DND-41 (cell line): Measurements from ENCODE around the gene IL3RA.
"Not testable (repeated sequence)": the region's sequence is repeated elsewhere in the genome, so short reads cannot be mapped to it uniquely, and the experiment has no call there.

ENCODE experiments used
- ATAC-seq: fragments of 200-7000 bp; cut with Tn5 transposase; 3 replicates; pipeline ENCODE4 v1.9.1; 2021; ENCODE audit warnings: low read depth; ENCODE audit not compliant: insufficient read depth
- DNase-seq: peaks from one replicate; pipeline ENCODE4 v3.0.0-alpha.2; 2020
- H2AFZ ChIP-seq: 2 replicates; pipeline ENCODE4 v1.6.0; 2012; ENCODE audit warnings: low read depth, low read length
- H3K27ac ChIP-seq: 2 replicates; pipeline ENCODE4 v1.5.1; 2012; ENCODE audit warnings: low read length, inconsistent platforms
- H3K27me3 ChIP-seq: fragments of 200-600 bp; sonication (generic); 2 replicates; pipeline ENCODE4 v1.6.0; 2012; ENCODE audit warnings: low read length, mild to moderate bottlenecking, inconsistent platforms; ENCODE audit not compliant: insufficient read depth, poor library complexity
- H3K36me3 ChIP-seq: 2 replicates; pipeline ENCODE4 v1.5.1; 2012; ENCODE audit warnings: low read length, inconsistent platforms; ENCODE audit not compliant: insufficient read depth
- H3K4me1 ChIP-seq: 2 replicates; pipeline ENCODE4 v1.5.1; 2012; ENCODE audit warnings: mild to moderate bottlenecking, low read length; ENCODE audit not compliant: insufficient read depth
- H3K4me2 ChIP-seq: 2 replicates; pipeline ENCODE4 v1.6.0; 2012; ENCODE audit warnings: mild to moderate bottlenecking, moderate library complexity, low read length, inconsistent platforms; ENCODE audit not compliant: insufficient read depth
- H3K4me3 ChIP-seq, 2 experiments: fragments of 200-600 bp in 1 of 2; shearing (Covaris generic) in 1 of 2; 2 replicates each; pipeline ENCODE4 v1.5.1; 2012 to 2016; ENCODE audit warnings: inconsistent platforms in 2 of 2, low read length in 2 of 2, mild to moderate bottlenecking in 2 of 2, low read depth in 1 of 2, moderate library complexity in 1 of 2
- H3K79me2 ChIP-seq: 2 replicates; pipeline ENCODE4 v1.6.0; 2012; ENCODE audit warnings: low read length, inconsistent platforms; ENCODE audit not compliant: insufficient read depth
- H3K9ac ChIP-seq: 2 replicates; pipeline ENCODE4 v1.6.0; 2012; ENCODE audit warnings: low read depth, mild to moderate bottlenecking, inconsistent platforms, low read length, moderate library complexity
- H3K9me3 ChIP-seq: 2 replicates; pipeline ENCODE4 v1.5.1; 2012; ENCODE audit warnings: low read length, moderate library complexity, mild to moderate bottlenecking, inconsistent platforms; ENCODE audit not compliant: insufficient read depth, severe bottlenecking
- H4K20me1 ChIP-seq: 2 replicates; pipeline ENCODE4 v1.6.0; 2012; ENCODE audit warnings: low read length; ENCODE audit not compliant: insufficient read depth
- EZH2 ChIP-seq: IDR thresholded peaks from 3 replicates; pipeline ENCODE4 v1.6.1; 2012; ENCODE audit warnings: borderline replicate concordance, low read depth, mild to moderate bottlenecking, moderate library complexity, low read length, inconsistent platforms; ENCODE audit not compliant: severe bottlenecking
- TF ChIP-seq, protein P1 (sequence below): IDR thresholded peaks from 2 replicates; pipeline ENCODE4 v1.5.1; 2012; ENCODE audit warnings: borderline replicate concordance, low read length, moderate library complexity, mild to moderate bottlenecking; ENCODE audit not compliant: poor library complexity, severe bottlenecking; ENCODE audit errors: extremely low read depth

IL3RA gene

DNA sequence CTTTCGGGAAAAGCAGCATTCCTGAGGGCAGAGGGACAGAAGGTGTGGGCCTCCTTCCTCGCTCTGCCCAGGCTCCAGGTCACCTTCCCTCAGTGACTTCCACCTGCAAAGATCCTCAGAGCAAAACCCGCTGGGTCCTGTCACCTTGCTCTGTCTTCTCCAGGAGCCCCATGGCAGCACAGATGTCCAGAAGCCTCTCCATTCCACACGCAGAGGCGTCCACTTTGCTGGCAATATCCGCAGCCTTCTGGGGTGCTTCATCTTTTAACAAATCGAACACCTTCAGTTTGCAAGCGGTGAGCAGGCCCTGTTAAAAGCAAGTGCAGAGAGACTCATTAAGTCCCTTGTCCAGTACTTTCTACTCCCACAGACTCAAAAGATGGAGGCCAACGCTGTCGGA is 88.8 kb downstream of the IL3RA start:
- Histone ChIP-seq H3K79me2 (no peaks in the 10 kb centered on the region), H2AFZ (no peak overlapping the region), H3K9ac (no peak overlapping the region), H3K27ac (no peak overlapping the region), H3K4me3 (no peak overlapping the region), H3K4me2 (no peak overlapping the region), H3K9me3 (peaks cover 27% of the 10 kb centered on the region), H3K27me3 (no peaks in the 10 kb centered on the region), H3K4me1 (no peaks in the 10 kb centered on the region), H4K20me1 (no peaks in the 10 kb centered on the region), H3K36me3 (peaks cover 67% of the 10 kb centered on the region)
- no peak for TF ChIP-seq EZH2
- TF ChIP-seq, protein P1, sequence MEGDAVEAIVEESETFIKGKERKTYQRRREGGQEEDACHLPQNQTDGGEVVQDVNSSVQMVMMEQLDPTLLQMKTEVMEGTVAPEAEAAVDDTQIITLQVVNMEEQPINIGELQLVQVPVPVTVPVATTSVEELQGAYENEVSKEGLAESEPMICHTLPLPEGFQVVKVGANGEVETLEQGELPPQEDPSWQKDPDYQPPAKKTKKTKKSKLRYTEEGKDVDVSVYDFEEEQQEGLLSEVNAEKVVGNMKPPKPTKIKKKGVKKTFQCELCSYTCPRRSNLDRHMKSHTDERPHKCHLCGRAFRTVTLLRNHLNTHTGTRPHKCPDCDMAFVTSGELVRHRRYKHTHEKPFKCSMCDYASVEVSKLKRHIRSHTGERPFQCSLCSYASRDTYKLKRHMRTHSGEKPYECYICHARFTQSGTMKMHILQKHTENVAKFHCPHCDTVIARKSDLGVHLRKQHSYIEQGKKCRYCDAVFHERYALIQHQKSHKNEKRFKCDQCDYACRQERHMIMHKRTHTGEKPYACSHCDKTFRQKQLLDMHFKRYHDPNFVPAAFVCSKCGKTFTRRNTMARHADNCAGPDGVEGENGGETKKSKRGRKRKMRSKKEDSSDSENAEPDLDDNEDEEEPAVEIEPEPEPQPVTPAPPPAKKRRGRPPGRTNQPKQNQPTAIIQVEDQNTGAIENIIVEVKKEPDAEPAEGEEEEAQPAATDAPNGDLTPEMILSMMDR = no peak
- DNase-seq (no peak), ATAC-seq (no peak)

DNA sequence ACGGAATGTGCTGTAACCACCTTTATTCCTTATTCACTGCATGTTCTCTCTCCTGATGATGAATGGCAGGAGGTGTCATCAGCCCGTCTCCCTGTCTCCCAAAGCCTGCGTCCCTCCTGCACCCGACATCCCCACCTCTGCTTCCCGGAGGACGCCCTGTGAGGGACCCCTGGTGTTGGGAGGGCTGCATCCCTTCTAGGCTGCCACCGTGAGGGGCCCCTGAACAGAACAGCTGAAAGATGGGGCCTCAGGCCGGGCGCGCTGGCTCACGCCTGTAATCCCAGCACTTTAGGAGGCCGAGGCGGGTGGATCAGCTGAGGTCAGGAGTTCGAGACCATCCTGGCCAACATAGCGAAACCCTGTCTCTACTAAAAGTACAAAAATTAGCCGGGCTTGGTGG is 89.7 kb downstream of the IL3RA start:
- not testable (repeated sequence) for H4K20me1 ChIP-seq, H3K79me2 ChIP-seq, H3K4me3 ChIP-seq, H2AFZ ChIP-seq, H3K4me1 ChIP-seq, H3K4me2 ChIP-seq, H3K9ac ChIP-seq, DNase-seq, H3K27me3 ChIP-seq, ATAC-seq, H3K27ac ChIP-seq
- peaks cover 61% of the 10 kb centered on the region for H3K36me3 ChIP-seq
- H3K9me3 ChIP-seq = peaks cover 26% of the 10 kb centered on the region

DNA sequence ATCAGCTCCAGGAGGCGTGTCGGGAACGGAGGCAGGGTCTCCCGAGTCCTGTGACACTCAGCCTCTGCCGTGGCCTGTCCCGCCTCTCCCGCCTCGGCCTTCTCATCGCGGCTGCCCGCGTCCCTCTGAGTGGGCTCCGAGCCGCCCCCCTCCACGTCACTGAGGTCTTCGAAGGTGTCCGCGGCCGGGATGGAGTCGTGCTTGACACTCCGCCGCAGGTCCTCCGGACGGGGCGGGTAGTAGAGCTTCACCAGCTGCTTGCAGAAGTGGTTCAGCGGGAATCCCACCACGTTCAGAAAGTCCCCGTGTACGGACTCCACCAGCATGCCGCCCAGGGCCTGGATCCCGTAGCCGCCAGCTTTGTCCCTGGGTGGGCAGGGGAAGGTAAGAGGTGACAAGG is 91.2 kb downstream of the IL3RA start:
- Histone ChIP-seq H3K4me2 (no peak overlapping the region), H3K27ac (no peak overlapping the region), H3K4me3 (no peak overlapping the region), H3K9ac (no peak overlapping the region), H3K36me3 (peaks cover 54% of the 10 kb centered on the region), H3K9me3 (peaks cover 12% of the 10 kb centered on the region), H3K27me3 (no peaks in the 10 kb centered on the region), H3K79me2 (no peaks in the 10 kb centered on the region), H3K4me1 (no peaks in the 10 kb centered on the region), H4K20me1 (no peaks in the 10 kb centered on the region), H2AFZ (no peak overlapping the region)
- no peak for DNase-seq
- TF ChIP-seq EZH2 = no peak
- TF ChIP-seq, protein P1 = no peak
- no peak for ATAC-seq

DNA sequence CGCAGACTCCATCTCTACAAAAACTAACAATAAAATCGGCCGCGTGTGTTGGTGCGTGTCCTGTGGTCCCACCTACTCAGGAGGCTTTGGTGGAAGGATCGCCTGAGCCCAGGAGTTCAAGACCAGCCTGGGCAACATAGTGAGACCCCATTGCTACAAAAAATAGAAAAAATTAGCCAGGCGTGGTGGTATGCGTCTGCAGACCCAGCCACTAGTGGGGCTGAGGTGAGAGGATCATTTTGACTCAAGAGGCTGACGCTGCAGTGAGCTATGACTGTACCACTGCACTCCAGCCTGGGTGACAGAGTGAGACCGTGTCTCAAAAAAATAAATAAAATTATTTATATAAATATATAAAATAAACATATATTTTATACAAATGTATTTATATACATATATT is 93.9 kb downstream of the IL3RA start:
- no peaks in the 10 kb centered on the region for H3K79me2 ChIP-seq
- TF ChIP-seq EZH2 = no peak
- TF ChIP-seq, protein P1 = no peak
- H3K4me3 ChIP-seq = no peak overlapping the region
- H3K4me1 ChIP-seq = no peaks in the 10 kb centered on the region
- DNase-seq (no peak), ATAC-seq (no peak)
- H3K9me3 ChIP-seq = no peaks in the 10 kb centered on the region
- no peak overlapping the region for H3K27ac ChIP-seq
- H2AFZ ChIP-seq = no peak overlapping the region
- H3K9ac ChIP-seq = no peak overlapping the region
- H3K36me3 ChIP-seq = peaks cover 45% of the 10 kb centered on the region
- no peaks in the 10 kb centered on the region for H3K27me3 ChIP-seq
- no peak overlapping the region for H3K4me2 ChIP-seq
- peaks cover 2% of the 10 kb centered on the region; the same call in 1 of the 2 replicates for H4K20me1 ChIP-seq
